IPS DF 6.9 (cell line): Measurements from ENCODE around the gene PPP4C.

Experiments used
- DNase-seq: peaks from one replicate; pipeline ENCODE4 v3.0.0-alpha.2; 2013; ENCODE audit warnings: low read depth, low spot score
- H3K27ac ChIP-seq: one replicate; pipeline ENCODE4 v1.5.1; 2013; ENCODE audit warnings: low read length, control low read depth
- H3K27me3 ChIP-seq: 2 replicates; pipeline ENCODE4 v1.6.1; 2013; ENCODE audit warnings: mild to moderate bottlenecking, low read length; ENCODE audit not compliant: control insufficient read depth, insufficient read depth
- H3K36me3 ChIP-seq: 2 replicates; pipeline ENCODE4 v1.6.1; 2013; ENCODE audit warnings: low read length; ENCODE audit not compliant: control insufficient read depth, insufficient read depth
- H3K4me1 ChIP-seq: 2 replicates; pipeline ENCODE4 v1.6.1; 2013; ENCODE audit warnings: low read length; ENCODE audit not compliant: control insufficient read depth, insufficient read depth
- H3K4me3 ChIP-seq: 2 replicates; pipeline ENCODE4 v1.5.1; 2013; ENCODE audit warnings: mild to moderate bottlenecking, low read length
- H3K9me3 ChIP-seq: 2 replicates; pipeline ENCODE4 v1.6.1; 2013; ENCODE audit warnings: low read length, inconsistent platforms; ENCODE audit not compliant: control insufficient read depth, insufficient read depth
- WGBS: extraction: QIAGEN DNeasy Blood & Tissue Kit; methylation state at CpG from one replicate; pipeline ENCODE4 v1.1.7; 2013; ENCODE audit warnings: mixed read lengths, missing lambda C conversion rate; ENCODE audit not compliant: insufficient read length, insufficient coverage; 5-methylcytosine and 5-hydroxymethylcytosine counted together

Gene PPP4C

DNA sequence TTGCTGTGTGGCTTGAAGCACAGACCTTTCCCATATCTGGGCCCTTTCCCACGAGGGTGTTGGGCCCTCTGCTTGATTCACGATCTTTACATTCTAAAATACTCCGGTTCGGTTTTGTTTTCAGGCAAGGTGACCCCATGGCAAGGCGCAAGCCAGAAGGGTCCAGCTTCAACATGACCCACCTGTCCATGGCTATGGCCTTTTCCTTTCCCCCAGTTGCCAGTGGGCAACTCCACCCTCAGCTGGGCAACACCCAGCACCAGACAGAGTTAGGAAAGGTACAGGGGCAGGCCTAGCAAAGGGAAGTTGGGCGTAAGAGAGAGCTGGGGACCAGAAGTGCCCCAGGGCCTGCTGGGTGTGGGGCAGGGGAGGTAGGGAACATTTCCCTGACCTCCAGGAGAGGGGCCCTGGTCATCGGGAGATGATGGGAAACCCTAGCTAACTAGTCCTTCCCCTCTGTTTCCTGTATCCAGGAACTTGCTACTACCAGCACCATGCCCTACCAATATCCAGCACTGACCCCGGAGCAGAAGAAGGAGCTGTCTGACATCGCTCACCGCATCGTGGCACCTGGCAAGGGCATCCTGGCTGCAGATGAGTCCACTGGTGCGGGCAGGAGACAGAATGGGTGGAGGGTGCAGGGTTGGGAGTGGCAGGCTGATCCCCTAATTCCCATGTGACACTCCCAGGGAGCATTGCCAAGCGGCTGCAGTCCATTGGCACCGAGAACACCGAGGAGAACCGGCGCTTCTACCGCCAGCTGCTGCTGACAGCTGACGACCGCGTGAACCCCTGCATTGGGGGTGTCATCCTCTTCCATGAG lies 8.8 kb upstream of the PPP4C start:
- no peak for DNase-seq
- no CpG with 5 or more reads among the region's 21 CpGs for WGBS
- Histone ChIP-seq H3K27me3 (no peaks in the 10 kb centered on the region), H3K4me1 (peaks cover 2% of the 10 kb centered on the region; the same call in 1 of the 2 replicates), H3K4me3 (peak overlapping the region; percentile 92; the same call in 1 of the 2 replicates), H3K36me3 (peaks cover 39% of the 10 kb centered on the region), H3K9me3 (no peaks in the 10 kb centered on the region), H3K27ac (no peak overlapping the region)

DNA sequence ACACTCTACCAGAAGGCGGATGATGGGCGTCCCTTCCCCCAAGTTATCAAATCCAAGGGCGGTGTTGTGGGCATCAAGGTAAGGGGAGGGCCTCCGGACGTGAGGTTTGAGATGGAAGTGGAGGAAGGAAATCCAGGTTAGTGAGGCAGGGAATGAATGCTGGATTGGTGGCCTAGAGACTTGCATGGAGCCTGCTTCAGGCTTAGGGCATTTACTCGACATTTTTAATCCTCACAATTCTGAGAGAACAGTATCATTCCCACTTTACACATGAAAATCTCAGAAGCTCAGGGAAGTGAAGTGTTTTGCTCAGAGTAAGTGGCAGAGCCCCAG lies 8.2 kb upstream of the PPP4C start:
- peaks cover 39% of the 10 kb centered on the region for H3K36me3 ChIP-seq
- no peak overlapping the region for H3K27ac ChIP-seq
- H3K4me1 ChIP-seq, result peaks cover 2% of the 10 kb centered on the region; the same call in 1 of the 2 replicates
- H3K4me3 ChIP-seq, result no peak overlapping the region
- DNase-seq, result no peak
- no peaks in the 10 kb centered on the region for H3K27me3 ChIP-seq
- no CpG with 5 or more reads among the region's 6 CpGs for WGBS
- no peaks in the 10 kb centered on the region for H3K9me3 ChIP-seq

DNA sequence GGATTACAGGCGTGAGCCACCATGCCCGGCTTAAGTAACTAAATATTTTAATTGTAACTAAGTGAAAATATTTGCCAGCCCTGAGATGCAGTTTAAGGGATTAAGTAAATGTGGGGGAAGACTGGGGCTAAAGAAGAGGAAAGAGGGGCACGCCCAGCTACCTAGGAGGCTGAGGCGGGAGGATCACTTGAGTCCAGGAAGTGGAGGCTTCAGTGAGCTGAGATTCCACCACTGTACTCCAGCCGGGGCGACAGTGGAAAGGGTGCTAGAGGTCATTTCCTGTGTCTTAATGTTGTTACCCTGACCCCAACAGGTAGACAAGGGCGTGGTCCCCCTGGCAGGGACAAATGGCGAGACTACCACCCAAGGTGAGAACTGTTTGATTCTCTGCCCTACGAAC lies 7.5 kb upstream of the PPP4C start:
- DNase-seq, result no peak
- Histone ChIP-seq H3K9me3 (no peaks in the 10 kb centered on the region), H3K36me3 (peaks cover 39% of the 10 kb centered on the region), H3K4me1 (peaks cover 2% of the 10 kb centered on the region; the same call in 1 of the 2 replicates), H3K27ac (no peak overlapping the region), H3K27me3 (no peaks in the 10 kb centered on the region), H3K4me3 (no peak overlapping the region)
- no CpG with 5 or more reads among the region's 9 CpGs for WGBS

GRCh38 chr16:30068750-30069610 lies 6.8 kb upstream of the PPP4C start:
- Histone ChIP-seq H3K9me3 (no peaks in the 10 kb centered on the region), H3K4me3 (no peak overlapping the region), H3K4me1 (no peaks in the 10 kb centered on the region), H3K36me3 (peaks cover 39% of the 10 kb centered on the region), H3K27me3 (no peaks in the 10 kb centered on the region), H3K27ac (no peak overlapping the region)
- no CpG with 5 or more reads among the region's 17 CpGs for WGBS
- DNase-seq, result no peak

DNA sequence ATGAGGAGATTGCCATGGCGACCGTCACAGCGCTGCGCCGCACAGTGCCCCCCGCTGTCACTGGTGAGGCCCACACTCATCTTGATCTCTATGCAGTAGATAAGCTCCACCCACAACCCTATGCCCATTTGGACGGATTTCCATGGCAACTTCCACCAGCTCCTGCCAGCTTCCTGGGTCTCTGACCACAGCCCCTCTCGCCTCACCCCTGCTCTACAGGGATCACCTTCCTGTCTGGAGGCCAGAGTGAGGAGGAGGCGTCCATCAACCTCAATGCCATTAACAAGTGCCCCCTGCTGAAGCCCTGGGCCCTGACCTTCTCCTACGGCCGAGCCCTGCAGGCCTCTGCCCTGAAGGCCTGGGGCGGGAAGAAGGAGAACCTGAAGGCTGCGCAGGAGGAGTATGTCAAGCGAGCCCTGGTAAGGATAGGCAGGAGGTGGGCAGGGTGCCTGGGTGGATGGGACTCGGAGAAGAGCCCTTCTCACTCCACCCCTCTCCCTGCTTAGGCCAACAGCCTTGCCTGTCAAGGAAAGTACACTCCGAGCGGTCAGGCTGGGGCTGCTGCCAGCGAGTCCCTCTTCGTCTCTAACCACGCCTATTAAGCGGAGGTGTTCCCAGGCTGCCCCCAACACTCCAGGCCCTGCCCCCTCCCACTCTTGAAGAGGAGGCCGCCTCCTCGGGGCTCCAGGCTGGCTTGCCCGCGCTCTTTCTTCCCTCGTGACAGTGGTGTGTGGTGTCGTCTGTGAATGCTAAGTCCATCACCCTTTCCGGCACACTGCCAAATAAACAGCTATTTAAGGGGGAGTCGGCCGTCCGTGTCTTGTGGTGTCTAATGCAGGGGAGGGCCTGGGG lies 6.0 kb upstream of the PPP4C start:
- no peaks in the 10 kb centered on the region for H3K9me3 ChIP-seq
- H3K27ac ChIP-seq, result no peak overlapping the region
- no peaks in the 10 kb centered on the region for H3K27me3 ChIP-seq
- no peaks in the 10 kb centered on the region for H3K4me1 ChIP-seq
- DNase-seq, result no peak
- peaks cover 39% of the 10 kb centered on the region for H3K36me3 ChIP-seq
- no peak overlapping the region for H3K4me3 ChIP-seq
- no CpG with 5 or more reads among the region's 31 CpGs for WGBS

- DNase-seq, result no peak
- H3K4me1 ChIP-seq, result no peaks in the 10 kb centered on the region
- peaks cover 39% of the 10 kb centered on the region for H3K36me3 ChIP-seq
- no peak overlapping the region for H3K27ac ChIP-seq
- H3K27me3 ChIP-seq, result no peaks in the 10 kb centered on the region
- no peak overlapping the region for H3K4me3 ChIP-seq
- H3K9me3 ChIP-seq, result no peaks in the 10 kb centered on the region
Observed at GRCh38 chr16:30070490-30070889, 5.3 kb upstream of the PPP4C start.

GRCh38 chr16:30076276-30076791 lies 540 bp downstream of the PPP4C start:
- no peak overlapping the region for H3K27ac ChIP-seq
- peaks cover 16% of the 10 kb centered on the region for H3K36me3 ChIP-seq
- H3K4me3 ChIP-seq, result peak overlapping the region; percentile 99
- no peaks in the 10 kb centered on the region for H3K27me3 ChIP-seq
- WGBS, result no CpG with 5 or more reads among the region's 33 CpGs
- DNase-seq, result no peak
- H3K9me3 ChIP-seq, result no peaks in the 10 kb centered on the region
- H3K4me1 ChIP-seq, result peaks cover 1% of the 10 kb centered on the region; the same call in 1 of the 2 replicates

GRCh38 chr16:30077656-30078055 lies 1.9 kb downstream of the PPP4C start:
- WGBS, result no CpG with 5 or more reads among the region's 6 CpGs
- Histone ChIP-seq H3K27me3 (no peaks in the 10 kb centered on the region), H3K9me3 (no peaks in the 10 kb centered on the region), H3K4me3 (no peak overlapping the region), H3K4me1 (peaks cover 1% of the 10 kb centered on the region; the same call in 1 of the 2 replicates), H3K36me3 (peaks cover 13% of the 10 kb centered on the region), H3K27ac (no peak overlapping the region)
- DNase-seq, result no peak

- H3K27me3 ChIP-seq, result no peaks in the 10 kb centered on the region
- H3K27ac ChIP-seq, result no peak overlapping the region
- no peak overlapping the region for H3K4me3 ChIP-seq
- DNase-seq, result no peak
- WGBS, result no CpG with 5 or more reads among the region's 7 CpGs
- no peaks in the 10 kb centered on the region for H3K9me3 ChIP-seq
- peaks cover 1% of the 10 kb centered on the region; the same call in 1 of the 2 replicates for H3K4me1 ChIP-seq
- peaks cover 23% of the 10 kb centered on the region for H3K36me3 ChIP-seq
Observed at GRCh38 chr16:30078744-30079143, 3.0 kb downstream of the PPP4C start.

DNA sequence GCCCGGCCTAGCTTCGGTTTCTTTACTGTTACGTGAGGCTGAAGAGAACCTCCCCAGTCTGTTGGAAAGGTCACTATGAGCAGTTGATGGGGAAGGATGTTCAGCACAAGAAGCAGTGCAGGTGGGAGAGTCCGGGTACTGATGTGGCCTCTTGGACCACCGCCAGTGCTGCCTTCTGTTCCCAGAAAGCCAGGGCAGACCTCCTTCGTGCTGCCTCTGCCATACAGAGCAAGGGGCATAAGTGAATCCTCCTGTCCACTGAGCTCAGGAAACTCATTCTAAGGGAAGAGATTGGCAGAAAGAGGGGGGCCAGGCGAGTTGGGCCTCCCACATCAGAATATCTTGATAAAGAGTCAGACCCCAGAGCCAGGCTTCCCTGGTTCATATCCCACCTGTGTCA lies 3.7 kb downstream of the PPP4C start:
- Histone ChIP-seq H3K4me1 (peaks cover 1% of the 10 kb centered on the region; the same call in 1 of the 2 replicates), H3K9me3 (no peaks in the 10 kb centered on the region), H3K36me3 (peaks cover 30% of the 10 kb centered on the region), H3K4me3 (no peak overlapping the region), H3K27me3 (no peaks in the 10 kb centered on the region), H3K27ac (no peak overlapping the region)
- WGBS, result no CpG with 5 or more reads among the region's 7 CpGs
- DNase-seq, result no peak
